ENCODE data around the gene TBCCD1. TPM values are rescaled to one million over a fixed set of nuclear protein-coding genes. Genes with fewer than 3 reads are reported as not detected.

The TBCCD1 gene
- total and polyA plus RNA-seq, 2 of the 8 experiments (the other 6 are each of a cell fraction or from before 2014, with no cell fraction given): 11.3 to 13.9 TPM

DNA sequence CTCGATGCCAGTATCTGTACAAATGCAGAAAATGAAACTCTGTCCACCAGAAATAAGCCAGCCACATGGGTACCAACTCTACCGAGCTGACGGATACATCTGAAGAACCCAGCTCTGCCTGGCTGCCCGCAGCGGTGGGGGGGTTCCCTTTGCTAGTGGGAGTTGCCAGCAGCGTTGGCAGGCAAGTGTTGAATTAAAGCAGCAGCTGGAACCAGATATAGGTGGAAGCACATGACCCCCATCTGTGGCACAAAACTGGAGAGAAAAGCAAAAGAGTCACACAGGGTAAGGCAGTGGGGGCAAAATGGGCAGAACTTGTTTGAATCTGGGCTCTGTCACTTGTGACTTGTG lies 40.9 kb downstream of the TBCCD1 start (continued):
- TF ChIP-seq SIN3A (conservative IDR thresholded peaks at IDR 0.05 in 1 of 2, IDR thresholded peaks at IDR 0.05 in 1 of 2; ENCODE audit: low read depth in 1 of 2, low read length in 2 of 2) (no peak), TAF7 (optimal IDR thresholded peaks at IDR 0.05; ENCODE audit: borderline replicate concordance, low read depth, low read length) (no peak)
